NCI-H146 (cell line): ENCODE measurements around the gene SLC16A8.
A peak's percentile ranks its signal among the peaks of the same experiment; 100 is the strongest.

Source experiments
- DNase-seq: peaks from one replicate; lab custom pipeline; 2025; lab: John Stamatoyannopoulos, UW

Gene SLC16A8

GRCh38 chr22:38072322-38073149 lies 11.4 kb downstream of the SLC16A8 start:
- DNase-seq, result no peak

GRCh38 chr22:38071421-38072321 lies 12.3 kb downstream of the SLC16A8 start:
- no peak for DNase-seq

GRCh38 chr22:38070250-38070921 lies 13.6 kb downstream of the SLC16A8 start:
- DNase-seq, result no peak

- DNase-seq, result no peak
Observed at GRCh38 chr22:38069372-38070249, 14.4 kb downstream of the SLC16A8 start.

GRCh38 chr22:38068641-38069371 lies 15.2 kb downstream of the SLC16A8 start:
- no peak for DNase-seq

GRCh38 chr22:38067761-38068360 lies 16.1 kb downstream of the SLC16A8 start:
- no peak for DNase-seq

- no peak for DNase-seq
Observed at GRCh38 chr22:38067028-38067415, 17.0 kb downstream of the SLC16A8 start.

GRCh38 chr22:38066381-38067027 lies 17.5 kb downstream of the SLC16A8 start:
- DNase-seq, result no peak

GRCh38 chr22:38065539-38065938 lies 18.4 kb downstream of the SLC16A8 start:
- DNase-seq, result no peak

GRCh38 chr22:38062791-38063190 lies 21.2 kb downstream of the SLC16A8 start:
- no peak for DNase-seq

GRCh38 chr22:38056969-38057891 lies 26.8 kb downstream of the SLC16A8 start, which contains the start of gene PICK1:
Gene PICK1 (plus strand): TSS chr22:38057404. CDS start chr22:38057810, 406 bp downstream.
- DNase-seq, result peak; percentile 93

- peak; percentile 79 for DNase-seq
Observed at GRCh38 chr22:38051900-38052862, 31.8 kb downstream of the SLC16A8 start.

GRCh38 chr22:38051261-38051660 lies 32.7 kb downstream of the SLC16A8 start:
- no peak for DNase-seq

GRCh38 chr22:38050720-38051119 lies 33.3 kb downstream of the SLC16A8 start:
- no peak for DNase-seq

GRCh38 chr22:38049812-38050619 lies 34.0 kb downstream of the SLC16A8 start:
- DNase-seq, result no peak

GRCh38 chr22:38046070-38046748 lies 37.8 kb downstream of the SLC16A8 start:
- no peak for DNase-seq
